Common myeloid progenitor, CD34-positive (primary cell): Measurements from ENCODE around the gene NKTR.

Experiments used
- CTCF ChIA-PET: fragments of 350-600 bp; sonication (Branson Sonifier 250); formaldehyde crosslinking; loops from one replicate; lab custom pipeline; 2021; ENCODE audit warnings: antibody characterized with exemption; lab: Charles Lee
- POLR2A ChIA-PET: fragments of 350-600 bp; sonication (Branson Sonifier 250); formaldehyde crosslinking; loops from one replicate; lab custom pipeline; 2021; ENCODE audit warnings: antibody characterized with exemption; lab: Charles Lee
- DNase-seq, 3 donors: peaks; one replicate each; pipeline versions ENCODE4 v3.0.0 to v3.0.0-alpha.2; 2013
- H3K27ac ChIP-seq, 2 experiments: 1 replicate in 1 of 2; 2 replicates in 1 of 2; pipeline ENCODE4 v1.7.0; 2013; ENCODE audit warnings: inconsistent platforms in 2 of 2, low read length in 2 of 2, mild to moderate bottlenecking in 2 of 2, low read depth in 1 of 2, moderate library complexity in 1 of 2; ENCODE audit not compliant: severe bottlenecking in 2 of 2, insufficient read depth in 1 of 2, poor library complexity in 1 of 2
- H3K27me3 ChIP-seq, 5 experiments: replicated peaks in 2 of 5; 1 replicate in 3 of 5; 2 replicates in 2 of 5; pipeline versions ENCODE4 v1.6.1 to v1.7.0; 2013; ENCODE audit warnings: low read length in 4 of 5, mild to moderate bottlenecking in 2 of 5, moderate library complexity in 2 of 5, inconsistent platforms in 1 of 5; ENCODE audit not compliant: insufficient read depth in 5 of 5, control insufficient read depth in 4 of 5
- H3K36me3 ChIP-seq, 4 experiments: 1 replicate in 2 of 4; 2 replicates in 2 of 4; pipeline versions ENCODE4 v1.6.1 to v1.7.0; 2013; ENCODE audit warnings: low read length in 3 of 4, control low read depth in 1 of 4, mild to moderate bottlenecking in 1 of 4; ENCODE audit not compliant: control insufficient read depth in 4 of 4, insufficient read depth in 4 of 4
- H3K4me1 ChIP-seq, 4 experiments: 1 replicate in 3 of 4; 2 replicates in 1 of 4; pipeline versions ENCODE4 v1.6.1 to v1.7.1; 2013; ENCODE audit warnings: low read length in 3 of 4, mild to moderate bottlenecking in 3 of 4, control low read depth in 1 of 4, inconsistent platforms in 1 of 4, moderate library complexity in 1 of 4; ENCODE audit not compliant: control insufficient read depth in 4 of 4, insufficient read depth in 4 of 4; ENCODE audit errors: control extremely low read depth in 1 of 4
- H3K4me3 ChIP-seq, 7 experiments: 1 replicate in 4 of 7; 2 replicates in 3 of 7; pipeline versions ENCODE4 v1.5.1 to v1.7.0; 2013; ENCODE audit warnings: mild to moderate bottlenecking in 7 of 7, low read length in 6 of 7, moderate library complexity in 6 of 7, inconsistent platforms in 2 of 7, low read depth in 2 of 7, control low read depth in 1 of 7; ENCODE audit not compliant: insufficient read depth in 4 of 7, control insufficient read depth in 1 of 7; ENCODE audit errors: extremely low read depth in 1 of 7
- H3K9me3 ChIP-seq, 5 experiments: 1 replicate in 4 of 5; 2 replicates in 1 of 5; pipeline versions ENCODE4 v1.6.1 to v1.7.1; 2013; ENCODE audit warnings: low read length in 4 of 5, mild to moderate bottlenecking in 2 of 5, inconsistent platforms in 1 of 5, low read depth in 1 of 5, moderate library complexity in 1 of 5; ENCODE audit not compliant: control insufficient read depth in 4 of 5, insufficient read depth in 2 of 5; ENCODE audit errors: control extremely low read depth in 1 of 5
- WGBS: methylation state at CpG from one replicate; pipeline ENCODE4 v1.1.5; 2013; ENCODE audit not compliant: insufficient coverage; 5-methylcytosine and 5-hydroxymethylcytosine counted together

The NKTR gene

DNA sequence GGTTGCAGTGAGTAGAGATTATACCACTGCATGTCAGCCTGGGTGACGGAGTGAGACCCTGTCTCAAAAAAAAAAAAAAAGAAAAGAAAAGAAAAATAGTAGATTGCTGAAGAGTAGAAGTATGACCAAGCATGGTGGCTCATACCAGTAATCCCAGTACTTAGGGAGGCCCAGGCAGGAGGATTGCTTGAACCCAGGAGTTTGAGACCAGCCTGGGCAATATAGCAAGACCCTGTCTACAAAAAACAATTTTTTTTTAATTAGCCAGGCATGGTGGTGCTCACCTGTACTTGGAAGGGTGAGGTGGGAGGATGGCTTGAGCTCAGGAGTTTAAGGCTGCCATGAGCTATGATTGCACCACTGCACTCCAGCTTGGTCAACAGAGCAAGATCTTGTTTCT, 2.5 kb downstream of the NKTR start:
- no peaks in the 10 kb centered on the region for H3K27me3 ChIP-seq
- peaks cover under 1 to 26% (median 9%) of the 10 kb centered on the region in 4 experiments for H3K36me3 ChIP-seq
- peaks cover 6 to 20% (median 10%) of the 10 kb centered on the region in 4 experiments for H3K4me1 ChIP-seq
- peaks cover 0 to 5% (median 0%) of the 10 kb centered on the region in 5 experiments for H3K9me3 ChIP-seq
- H3K4me3 ChIP-seq = peak overlapping the region in 2 of 7 experiments; percentile 19 to 24
- WGBS = 100% methylated on average over 1 of the region's 1 CpG
- no peak overlapping the region for H3K27ac ChIP-seq
- ChIA-PET POLR2A (no interaction called here), CTCF (interaction anchor here (0.6 to 4.9 kb wide), 4 partner anchors 11 to 116 kb away, joined by 3 to 50 read pairs (median 4); partner anchors contain the start of gene SS18L2)
- DNase-seq = no peak

DNA sequence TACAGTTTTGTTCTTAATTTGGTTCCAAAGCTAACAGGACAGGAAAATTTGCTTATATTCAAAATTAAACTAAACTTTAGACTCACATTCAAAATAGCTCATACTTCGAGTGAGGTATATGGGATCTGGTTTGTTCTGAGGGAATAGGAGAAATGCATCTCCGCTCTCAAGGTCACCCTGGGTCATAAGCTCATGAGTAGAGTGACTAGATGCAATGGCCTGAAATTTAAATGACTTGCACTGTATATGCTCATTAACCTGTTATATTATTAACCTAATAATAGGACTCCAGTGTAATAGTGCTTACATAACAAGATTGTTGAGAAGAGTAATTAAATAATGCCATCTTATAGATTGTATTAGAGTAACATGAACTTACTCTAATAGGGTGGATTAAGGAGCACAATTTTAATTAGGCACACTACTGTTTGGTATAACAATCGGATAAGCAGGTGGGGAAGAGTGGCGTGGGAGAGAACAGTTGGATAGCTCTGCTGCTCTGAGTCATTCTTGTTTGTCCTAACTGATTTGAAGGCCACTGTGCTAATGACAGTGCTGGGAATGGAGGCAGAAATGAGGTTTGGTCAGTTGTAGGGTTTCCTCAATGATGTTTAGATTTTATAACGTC, 5.2 kb downstream of the NKTR start:
- CTCF ChIA-PET = interaction anchor here (0.7 to 1.5 kb wide), 4 partner anchors 9 to 29 kb away, joined by 3 to 8 read pairs (median 6); partner anchors contain the start of gene SS18L2
- H3K27me3 ChIP-seq = no peaks in the 10 kb centered on the region
- H3K4me3 ChIP-seq = no peak overlapping the region
- POLR2A ChIA-PET = interaction anchor here (0.6 kb wide), 1 partner anchor 575 kb away, joined by 5 read pairs; no protein-coding TSS in a partner anchor
- H3K9me3 ChIP-seq = peaks cover 0 to 5% (median 0%) of the 10 kb centered on the region in 5 experiments
- no peak for DNase-seq
- H3K36me3 ChIP-seq = peaks cover 4 to 36% (median 14%) of the 10 kb centered on the region in 4 experiments
- peak overlapping the region in 1 of 2 experiments; percentile 44 for H3K27ac ChIP-seq
- H3K4me1 ChIP-seq = peaks cover 4 to 21% (median 11%) of the 10 kb centered on the region in 4 experiments
- WGBS = 100% methylated on average over 2 of the region's 5 CpGs

DNA sequence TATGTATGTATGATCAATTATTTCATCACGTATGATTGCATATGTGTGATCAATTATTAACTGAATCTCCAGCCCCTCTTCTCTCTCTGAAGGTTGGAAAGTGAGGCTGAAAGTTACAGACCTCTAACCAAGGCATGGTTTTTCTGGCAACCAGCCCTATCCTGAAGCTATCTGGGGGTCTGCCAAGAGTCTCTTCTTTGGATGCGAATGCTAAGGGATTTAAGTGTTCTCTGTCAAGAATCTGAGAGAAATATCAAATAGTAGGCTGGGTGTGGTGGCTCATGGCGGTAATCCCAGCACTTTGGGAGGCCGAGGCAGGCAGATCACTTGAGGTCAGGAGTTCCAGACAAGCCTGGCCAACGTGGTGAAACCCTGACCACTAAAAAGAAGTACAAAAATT, 8.1 kb downstream of the NKTR start:
- no peak overlapping the region for H3K4me3 ChIP-seq
- H3K4me1 ChIP-seq = peaks cover 6 to 31% (median 20%) of the 10 kb centered on the region in 4 experiments
- H3K9me3 ChIP-seq = peaks cover 0 to 5% (median 0%) of the 10 kb centered on the region in 5 experiments
- H3K27me3 ChIP-seq = no peaks in the 10 kb centered on the region
- no peak for DNase-seq
- H3K36me3 ChIP-seq = peaks cover 6 to 37% (median 15%) of the 10 kb centered on the region in 4 experiments
- no peak overlapping the region for H3K27ac ChIP-seq
- ChIA-PET CTCF (interaction anchor here (0.6 to 1.9 kb wide), 3 partner anchors 12 to 27 kb away, joined by 3 to 5 read pairs (median 3); partner anchors contain the start of gene SEC22C), POLR2A (no interaction called here)
- 100% methylated on average over 3 of the region's 5 CpGs for WGBS

GRCh38 chr3:42610976-42611375, 10.5 kb downstream of the NKTR start:
- no CpG with 5 or more reads among the region's 1 CpG for WGBS
- POLR2A ChIA-PET = no interaction called here
- peaks cover 6 to 29% (median 20%) of the 10 kb centered on the region in 4 experiments for H3K4me1 ChIP-seq

GRCh38 chr3:42612217-42612616, 11.7 kb downstream of the NKTR start:
- H3K4me1 ChIP-seq = peaks cover 6 to 29% (median 20%) of the 10 kb centered on the region in 4 experiments
- no peaks in the 10 kb centered on the region for H3K27me3 ChIP-seq
- no peaks in the 10 kb centered on the region for H3K9me3 ChIP-seq
- WGBS = no CpG with 5 or more reads among the region's 1 CpG
- H3K27ac ChIP-seq = peak overlapping the region; percentile 12 to 82
- ChIA-PET POLR2A (interaction anchor here (1.9 kb wide), 1 partner anchor 12 kb away, joined by 6 read pairs; the partner anchor contains the start of gene NKTR), CTCF (interaction anchor here (1.2 to 8.1 kb wide), 9 partner anchors 10 to 40 kb away, joined by 3 to 50 read pairs (median 7); partner anchors contain the start of genes NKTR, SEC22C and SS18L2)
- peak in 2 of 3 donors; percentile 63 to 74 for DNase-seq
- H3K4me3 ChIP-seq = peak overlapping the region in 1 of 7 experiments; percentile 34
- H3K36me3 ChIP-seq = peaks cover 5 to 25% (median 10%) of the 10 kb centered on the region in 4 experiments

More at GRCh38 chr3:42610976-42611375, 10.5 kb downstream of the NKTR start:
- Histone ChIP-seq H3K27ac (peak overlapping the region; percentile 19 to 82), H3K36me3 (peaks cover 2 to 32% (median 12%) of the 10 kb centered on the region in 4 experiments), H3K27me3 (no peaks in the 10 kb centered on the region), H3K9me3 (no peaks in the 10 kb centered on the region), H3K4me3 (no peak overlapping the region)
- peak in 2 of 3 donors; percentile 61 to 74 for DNase-seq
- CTCF ChIA-PET = interaction anchor here (1.1 to 8.1 kb wide), 4 partner anchors 9 to 37 kb away, joined by 4 to 50 read pairs (median 6); partner anchors contain the start of genes NKTR and SEC22C

DNA sequence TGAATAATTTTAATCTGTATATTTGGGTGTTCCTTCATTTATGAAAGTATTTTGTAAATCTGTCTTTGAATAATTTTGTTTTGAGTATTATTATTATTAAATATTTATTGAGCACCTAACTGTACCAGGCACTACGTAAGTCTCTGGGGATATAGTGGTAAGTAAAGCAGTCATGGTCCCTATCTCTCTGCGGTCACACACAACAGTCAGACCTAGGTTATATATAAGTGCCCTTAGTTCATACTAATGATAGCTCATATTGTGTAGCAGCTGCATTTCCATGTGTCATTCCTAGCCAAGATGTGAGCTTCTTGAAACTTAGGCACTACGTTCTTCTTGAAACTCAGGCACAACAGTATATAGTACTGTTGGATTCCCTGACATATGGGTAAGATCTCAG, 12.4 kb downstream of the NKTR start:
- peaks cover 6 to 29% (median 20%) of the 10 kb centered on the region in 4 experiments for H3K4me1 ChIP-seq

More for the DNA sequence above, 12.4 kb downstream of the NKTR start:
- no CpG with 5 or more reads among the region's 3 CpGs for WGBS
- CTCF ChIA-PET = interaction anchor here (0.6 to 8.1 kb wide), 14 partner anchors 8 to 39 kb away, joined by 3 to 50 read pairs (median 6); partner anchors contain the start of genes NKTR, SEC22C and SS18L2
- H3K9me3 ChIP-seq = no peaks in the 10 kb centered on the region
- H3K27ac ChIP-seq = peak overlapping the region; percentile 13 to 76
- no peaks in the 10 kb centered on the region for H3K27me3 ChIP-seq
- POLR2A ChIA-PET = interaction anchor here (1.9 kb wide), 1 partner anchor 13 kb away, joined by 6 read pairs; the partner anchor contains the start of gene NKTR
- H3K4me3 ChIP-seq = no peak overlapping the region
- DNase-seq = peak in 1 of 3 donors; percentile 29
- peaks cover 5 to 25% (median 9%) of the 10 kb centered on the region in 4 experiments for H3K36me3 ChIP-seq
